HepG2 (cell line): ENCODE results near the gene SBK1. TPM values are rescaled to one million over a fixed set of nuclear protein-coding genes. Genes with fewer than 3 reads are reported as not detected.

Experiments used
- DMAP1 ChIP-seq: IDR thresholded peaks from 2 replicates; pipeline ENCODE4 v1.6.1; 2016
- FOSL1 ChIP-seq: sonication (generic); formaldehyde crosslinking; IDR thresholded peaks from 2 replicates; pipeline ENCODE4 v1.9.0; 2021; ENCODE audit warnings: missing genetic modification reagents, borderline replicate concordance
- HOXA9 ChIP-seq: sonication (generic); formaldehyde crosslinking; IDR thresholded peaks from 2 replicates; pipeline ENCODE4 v1.8.1; 2022; ENCODE audit warnings: missing genetic modification reagents, mild to moderate bottlenecking, moderate library complexity, borderline replicate concordance
- JARID2 ChIP-seq: sonication (generic); formaldehyde crosslinking; IDR thresholded peaks from 2 replicates; pipeline ENCODE4 v1.8.1; 2023; ENCODE audit warnings: missing genetic modification reagents, inconsistent platforms; ENCODE audit not compliant: insufficient replicate concordance
- NFE2 ChIP-seq: sonication (generic); formaldehyde crosslinking; IDR thresholded peaks from 2 replicates; pipeline ENCODE4 v1.4.0; 2020; ENCODE audit warnings: missing genetic modification reagents
- NR1H2 ChIP-seq: sonication (generic); formaldehyde crosslinking; IDR thresholded peaks from 2 replicates; pipeline ENCODE4 v1.8.1; 2022; ENCODE audit warnings: low read depth, missing genetic modification reagents, borderline replicate concordance
- PAWR ChIP-seq: sonication (generic); formaldehyde crosslinking; IDR thresholded peaks from 2 replicates; pipeline ENCODE4 v1.4.0; 2020; ENCODE audit warnings: missing genetic modification reagents, mild to moderate bottlenecking, borderline replicate concordance
- POLR2AphosphoS5 ChIP-seq: IDR thresholded peaks from 2 replicates; pipeline ENCODE4 v1.6.1; 2012; ENCODE audit warnings: low read depth, low read length
- PRDM15 ChIP-seq: sonication (generic); formaldehyde crosslinking; IDR thresholded peaks from 2 replicates; pipeline ENCODE4 v1.4.0; 2020; ENCODE audit warnings: missing genetic modification reagents
- RNF2 ChIP-seq: fragments of 450-650 bp; conservative IDR thresholded peaks from 2 replicates; pipeline ENCODE4 v1.6.1; 2016; ENCODE audit warnings: low read depth
- ZBTB40 ChIP-seq, 2 experiments: fragments of 450-650 bp in 1 of 2; sonication (generic) in 1 of 2; formaldehyde crosslinking in 1 of 2; IDR thresholded peaks; 2 replicates each; pipeline versions ENCODE4 v1.6.1 to v1.8.0; 2016 to 2022; ENCODE audit warnings: antibody characterized with exemption in 1 of 2, mild to moderate bottlenecking in 1 of 2, missing genetic modification reagents in 1 of 2
- ZFP36 ChIP-seq: fragments of 150-350 bp; IDR thresholded peaks from 2 replicates; pipeline ENCODE4 v1.6.1; 2018; ENCODE audit warnings: borderline replicate concordance, low read length, low read depth; ENCODE audit not compliant: partially characterized antibody
- ZNF337 ChIP-seq: sonication (generic); formaldehyde crosslinking; IDR thresholded peaks from 2 replicates; pipeline ENCODE4 v1.5.1; 2020; ENCODE audit warnings: missing genetic modification reagents, low read depth, mild to moderate bottlenecking, borderline replicate concordance
- ZNF34 ChIP-seq: sonication (generic); formaldehyde crosslinking; IDR thresholded peaks from 2 replicates; pipeline ENCODE4 v1.4.0; 2020; ENCODE audit warnings: mild to moderate bottlenecking, missing genetic modification reagents, borderline replicate concordance
- ZNF441 ChIP-seq: sonication (generic); formaldehyde crosslinking; IDR thresholded peaks from 2 replicates; pipeline ENCODE4 v1.7.0; 2021; ENCODE audit warnings: missing genetic modification reagents, borderline replicate concordance
- ZNF496 ChIP-seq: sonication (generic); formaldehyde crosslinking; IDR thresholded peaks from 2 replicates; pipeline ENCODE4 v1.8.1; 2023; ENCODE audit warnings: mild to moderate bottlenecking, moderate library complexity, missing genetic modification reagents; ENCODE audit not compliant: insufficient replicate concordance
- polyA plus RNA-seq, 8 experiments: library from polyadenylated mRNA; depleted of rRNA in 3 of 8; stranded (reverse) in 7 of 8; unstranded in 1 of 8; fragments of >200 nt; fragmentation: Illumina TruSeq in 4 of 8; extraction: Trizol in 4 of 8; gene quantifications; 2 replicates each; pipeline versions ENCODE4 v1.2.1 to v1.2.3, GENCODE V29; 2011 to 2016; ENCODE audit warnings: low read depth in 4 of 8, missing spikeins in 1 of 8, mixed read lengths in 1 of 8; ENCODE audit not compliant: insufficient read depth in 1 of 8
- total RNA-seq, 5 experiments: library from RNA; depleted of rRNA; stranded (reverse); fragments of >200 nt; fragmentation: Illumina TruSeq; extraction: Trizol; gene quantifications; 2 replicates each; pipeline ENCODE4 v1.2.3, GENCODE V29; 2016; ENCODE audit warnings: low read depth in 1 of 5

Gene SBK1
- total and polyA plus RNA-seq, 2 of the 13 experiments (the other 11 are each of a cell fraction or from before 2014, with no cell fraction given), result 0.15 to 0.17 TPM

GRCh38 chr16:28277537-28278388, 14.6 kb upstream of the SBK1 start (continued):
- TF ChIP-seq PRDM15 (CRISPR knock-in tag) (no peak), ZNF337 (CRISPR knock-in tag) (peak; percentile 48; the same call in 1 of the 2 replicates), DMAP1 (0 out of 2 replicates have a peak, but pooled peaks have one; percentile 35), PAWR (CRISPR knock-in tag) (no peak), JARID2 (CRISPR knock-in tag) (peak; percentile 71), POLR2AphosphoS5 (no peak), ZBTB40 (IDR thresholded peaks at IDR 0.05) (no peak), ZBTB40 (CRISPR knock-in tag; IDR thresholded peaks at IDR 0.05) (no peak; the same call in 1 of the 2 replicates), RNF2 (peak; percentile 62; the same call in 1 of the 2 replicates), HOXA9 (CRISPR knock-in tag) (no peak), ZFP36 (peak; percentile 49), ZNF34 (CRISPR knock-in tag) (no peak), NFE2 (CRISPR knock-in tag) (no peak), ZNF496 (CRISPR knock-in tag) (no peak), NR1H2 (CRISPR knock-in tag) (no peak), FOSL1 (no peak), ZNF441 (peak; percentile 97)
